H9 (cell line): ENCODE data around the gene SH3BP5. TPM values are rescaled to one million over a fixed set of nuclear protein-coding genes. Genes with fewer than 3 reads are reported as not detected.

Experiments
- DNase-seq: peaks from one replicate; pipeline ENCODE4 v3.0.0-alpha.2; 2017
- H2AFZ ChIP-seq: one replicate; pipeline ENCODE4 v1.6.1; 2013; ENCODE audit warnings: mild to moderate bottlenecking, low read length, control low read depth, moderate library complexity
- H2AK5ac ChIP-seq: 2 replicates; pipeline ENCODE4 v1.6.1; 2013; ENCODE audit warnings: low read length, control low read depth, mixed read lengths; ENCODE audit not compliant: insufficient read length
- H2BK120ac ChIP-seq: one replicate; pipeline ENCODE4 v1.6.1; 2013; ENCODE audit warnings: low read depth, mild to moderate bottlenecking, low read length, control low read depth, inconsistent platforms; ENCODE audit not compliant: poor library complexity, severe bottlenecking
- H2BK12ac ChIP-seq: 2 replicates; pipeline ENCODE4 v1.6.1; 2013; ENCODE audit warnings: low read length, control low read depth, mixed read lengths, low read depth; ENCODE audit not compliant: insufficient read length
- H2BK15ac ChIP-seq: 2 replicates; pipeline ENCODE4 v1.6.1; 2013; ENCODE audit warnings: low read depth, low read length, control low read depth
- H2BK20ac ChIP-seq: one replicate; pipeline ENCODE4 v1.6.1; 2013; ENCODE audit warnings: low read depth, mild to moderate bottlenecking, low read length, control low read depth, inconsistent platforms; ENCODE audit not compliant: poor library complexity, severe bottlenecking
- H2BK5ac ChIP-seq: 2 replicates; pipeline ENCODE4 v1.6.1; 2013; ENCODE audit warnings: low read length, control low read depth, mixed read lengths; ENCODE audit not compliant: insufficient read length
- H3K14ac ChIP-seq: 2 replicates; pipeline ENCODE4 v1.6.1; 2013; ENCODE audit warnings: low read length, control low read depth; ENCODE audit not compliant: insufficient read depth
- H3K18ac ChIP-seq: 2 replicates; pipeline ENCODE4 v1.6.1; 2013; ENCODE audit warnings: low read depth, mild to moderate bottlenecking, mixed read lengths, low read length, control low read depth; ENCODE audit not compliant: insufficient read length
- H3K23ac ChIP-seq: 2 replicates; pipeline ENCODE4 v1.6.1; 2013; ENCODE audit warnings: low read length, control low read depth, mixed read lengths, low read depth; ENCODE audit not compliant: insufficient read length
- H3K23me2 ChIP-seq: 2 replicates; pipeline ENCODE4 v1.6.1; 2013; ENCODE audit warnings: low read depth, mild to moderate bottlenecking, mixed read lengths, low read length, control low read depth; ENCODE audit not compliant: insufficient read length, poor library complexity, severe bottlenecking
- H3K27ac ChIP-seq: 2 replicates; pipeline ENCODE4 v1.5.1; 2013; ENCODE audit warnings: low read length, control low read depth, mixed read lengths, low read depth; ENCODE audit not compliant: insufficient read length
- H3K27me3 ChIP-seq: 2 replicates; pipeline ENCODE4 v1.6.1; 2013; ENCODE audit warnings: low read length, control low read depth, inconsistent platforms; ENCODE audit not compliant: insufficient read depth
- H3K4ac ChIP-seq: 2 replicates; pipeline ENCODE4 v1.6.1; 2013; ENCODE audit warnings: low read depth, mild to moderate bottlenecking, control low read depth, inconsistent platforms, low read length, moderate library complexity
- H3K4me1 ChIP-seq: 2 replicates; pipeline ENCODE4 v1.6.1; 2013; ENCODE audit warnings: low read length, control low read depth, inconsistent platforms; ENCODE audit not compliant: insufficient read depth
- H3K4me2 ChIP-seq: 2 replicates; pipeline ENCODE4 v1.6.1; 2013; ENCODE audit warnings: low read length, control low read depth, mixed read lengths; ENCODE audit not compliant: insufficient read length, insufficient read depth
- H3K56ac ChIP-seq: 2 replicates; pipeline ENCODE4 v1.6.1; 2013; ENCODE audit warnings: low read depth, mild to moderate bottlenecking, mixed read lengths, low read length, control low read depth; ENCODE audit not compliant: insufficient read length
- H3K79me1 ChIP-seq: 2 replicates; pipeline ENCODE4 v1.6.1; 2013; ENCODE audit warnings: low read depth, mild to moderate bottlenecking, moderate library complexity, low read length, control low read depth, inconsistent platforms; ENCODE audit not compliant: insufficient read depth, poor library complexity, severe bottlenecking
- H3K79me2 ChIP-seq: 2 replicates; pipeline ENCODE4 v1.6.1; 2013; ENCODE audit warnings: low read length, control low read depth, inconsistent platforms; ENCODE audit not compliant: insufficient read depth
- H3K9ac ChIP-seq: 2 replicates; pipeline ENCODE4 v1.6.1; 2013; ENCODE audit warnings: low read length, control low read depth, mixed read lengths; ENCODE audit not compliant: insufficient read length; ENCODE audit errors: extremely low read depth
- H3K9me3 ChIP-seq: one replicate; pipeline ENCODE4 v1.6.1; 2013; ENCODE audit warnings: low read depth, low read length, inconsistent platforms; ENCODE audit not compliant: control insufficient read depth
- H3T11ph ChIP-seq: one replicate; pipeline ENCODE4 v1.6.1; 2013; ENCODE audit warnings: mild to moderate bottlenecking, low read length, control low read depth, inconsistent platforms
- H4K20me1 ChIP-seq: one replicate; pipeline ENCODE4 v1.6.1; 2013; ENCODE audit not compliant: control insufficient read depth, insufficient read length, insufficient read depth
- H4K5ac ChIP-seq: 2 replicates; pipeline ENCODE4 v1.6.1; 2013; ENCODE audit warnings: low read depth, mild to moderate bottlenecking, mixed read lengths, low read length, control low read depth; ENCODE audit not compliant: insufficient read length
- H4K8ac ChIP-seq: replicated peaks from 2 replicates; pipeline ENCODE4 v1.6.1; 2013; ENCODE audit warnings: low read length, control low read depth, mixed read lengths, low read depth; ENCODE audit not compliant: insufficient read length
- H4K91ac ChIP-seq: 2 replicates; pipeline ENCODE4 v1.6.1; 2013; ENCODE audit warnings: low read depth, mild to moderate bottlenecking, moderate library complexity, mixed read lengths, low read length, control low read depth; ENCODE audit not compliant: insufficient read length
- H3K27ac Mint-ChIP-seq, 3 experiments: 2 replicates in 2 of 3; 3 replicates in 1 of 3; pipeline ENCODE4 v1.8.0; 2020 to 2021; ENCODE audit warnings: mixed read lengths in 3 of 3, mild to moderate bottlenecking in 1 of 3, moderate library complexity in 1 of 3
- H3K27me3 Mint-ChIP-seq: 2 replicates; pipeline ENCODE4 v1.8.0; 2021; ENCODE audit warnings: low read depth, mild to moderate bottlenecking, moderate library complexity, mixed read lengths
- H3K36me3 Mint-ChIP-seq, 3 experiments: 2 replicates in 2 of 3; 3 replicates in 1 of 3; pipeline ENCODE4 v1.8.0; 2020 to 2021; ENCODE audit warnings: low read depth in 3 of 3, mixed read lengths in 3 of 3; ENCODE audit not compliant: insufficient read depth in 1 of 3
- H3K4me1 Mint-ChIP-seq, 2 experiments: 2 replicates each; pipeline ENCODE4 v1.8.0; 2020; ENCODE audit warnings: mixed read lengths in 2 of 2
- H3K4me3 Mint-ChIP-seq, 2 experiments: 2 replicates in 1 of 2; 3 replicates in 1 of 2; pipeline ENCODE4 v1.8.0; 2020 to 2021; ENCODE audit warnings: mild to moderate bottlenecking in 2 of 2, mixed read lengths in 2 of 2, moderate library complexity in 1 of 2
- H3K9me3 Mint-ChIP-seq, 2 experiments: 2 replicates in 1 of 2; 3 replicates in 1 of 2; pipeline ENCODE4 v1.8.0; 2020; ENCODE audit warnings: mild to moderate bottlenecking in 2 of 2, mixed read lengths in 2 of 2, moderate library complexity in 1 of 2
- WGBS: extraction: QIAGEN DNeasy Blood & Tissue Kit; methylation state at CpG from one replicate; pipeline ENCODE4 v1.1.7; 2013; ENCODE audit warnings: missing lambda C conversion rate, low lambda C conversion rate, mixed read lengths; ENCODE audit not compliant: insufficient read length; ENCODE audit errors: extremely low coverage; 5-methylcytosine and 5-hydroxymethylcytosine counted together
- total RNA-seq: library from RNA; stranded (reverse); gene quantifications from 2 replicates; pipeline ENCODE4 v1.2.1, GENCODE V29; 2021
- TF ChIP-seq, protein P1 (sequence below): fragments of 200-600 bp; sonication (generic); conservative IDR thresholded peaks from 3 replicates; pipeline ENCODE4 v1.8.0; 2021; ENCODE audit warnings: antibody characterized with exemption, mild to moderate bottlenecking

The SH3BP5 gene
- total RNA-seq, 1 experiment from 2014 or later: 6.8 TPM

DNA sequence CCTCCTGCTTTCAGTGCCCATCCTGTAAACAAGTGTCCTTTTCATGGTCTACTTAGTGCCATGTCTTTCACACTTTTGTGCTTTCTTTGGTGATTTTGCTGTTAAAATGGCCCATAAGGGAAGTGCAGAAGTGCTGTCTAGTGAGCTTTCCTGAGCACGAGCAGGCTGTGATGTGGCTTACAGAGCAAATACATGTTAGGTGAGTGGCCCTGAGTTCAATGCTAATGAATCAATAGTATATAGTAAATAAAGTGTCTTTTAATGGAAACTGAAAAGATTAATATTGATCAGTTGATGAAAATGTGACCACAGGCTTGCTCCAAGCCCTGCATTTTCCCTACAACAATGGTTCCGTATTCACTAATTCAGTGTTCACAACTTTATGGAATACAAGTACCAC lies 5.7 kb downstream of the SH3BP5 start:
- Histone ChIP-seq H4K91ac (no peak overlapping the region), H2AK5ac (no peak overlapping the region), H3K9ac (no peak overlapping the region), H3T11ph (no peak overlapping the region), H3K27ac (no peak overlapping the region), H3K9me3 (no peaks in the 10 kb centered on the region), H3K79me1 (no peaks in the 10 kb centered on the region), H3K4me2 (no peak overlapping the region), H2BK15ac (no peak overlapping the region), H4K20me1 (no peaks in the 10 kb centered on the region), H2BK120ac (no peak overlapping the region), H4K8ac (no peak overlapping the region), H3K23me2 (peaks cover 3% of the 10 kb centered on the region), H2AFZ (no peak overlapping the region), H3K18ac (no peak overlapping the region), H2BK5ac (no peak overlapping the region), H2BK20ac (no peak overlapping the region), H3K23ac (no peak overlapping the region), H3K4ac (no peak overlapping the region), H3K27me3 (no peaks in the 10 kb centered on the region; the same call in 1 of the 2 replicates), H2BK12ac (no peak overlapping the region), H3K56ac (no peak overlapping the region), H3K14ac (no peak overlapping the region), H4K5ac (no peak overlapping the region), H3K79me2 (no peaks in the 10 kb centered on the region), H3K4me1 (no peaks in the 10 kb centered on the region; the same call in 1 of the 2 replicates)
- no CpG with 5 or more reads among the region's 2 CpGs for WGBS
- peaks cover 44 to 49% of the 10 kb centered on the region in 2 experiments for H3K4me1 Mint-ChIP-seq
- no peaks in the 10 kb centered on the region for H3K9me3 Mint-ChIP-seq
- H3K27ac Mint-ChIP-seq: no peak overlapping the region
- H3K27me3 Mint-ChIP-seq: peaks cover 15% of the 10 kb centered on the region
- TF ChIP-seq, protein P1, sequence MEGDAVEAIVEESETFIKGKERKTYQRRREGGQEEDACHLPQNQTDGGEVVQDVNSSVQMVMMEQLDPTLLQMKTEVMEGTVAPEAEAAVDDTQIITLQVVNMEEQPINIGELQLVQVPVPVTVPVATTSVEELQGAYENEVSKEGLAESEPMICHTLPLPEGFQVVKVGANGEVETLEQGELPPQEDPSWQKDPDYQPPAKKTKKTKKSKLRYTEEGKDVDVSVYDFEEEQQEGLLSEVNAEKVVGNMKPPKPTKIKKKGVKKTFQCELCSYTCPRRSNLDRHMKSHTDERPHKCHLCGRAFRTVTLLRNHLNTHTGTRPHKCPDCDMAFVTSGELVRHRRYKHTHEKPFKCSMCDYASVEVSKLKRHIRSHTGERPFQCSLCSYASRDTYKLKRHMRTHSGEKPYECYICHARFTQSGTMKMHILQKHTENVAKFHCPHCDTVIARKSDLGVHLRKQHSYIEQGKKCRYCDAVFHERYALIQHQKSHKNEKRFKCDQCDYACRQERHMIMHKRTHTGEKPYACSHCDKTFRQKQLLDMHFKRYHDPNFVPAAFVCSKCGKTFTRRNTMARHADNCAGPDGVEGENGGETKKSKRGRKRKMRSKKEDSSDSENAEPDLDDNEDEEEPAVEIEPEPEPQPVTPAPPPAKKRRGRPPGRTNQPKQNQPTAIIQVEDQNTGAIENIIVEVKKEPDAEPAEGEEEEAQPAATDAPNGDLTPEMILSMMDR: no peak
- peaks cover 0 to 5% (median 2%) of the 10 kb centered on the region in 3 experiments; a peak in 2 of 7 replicates for H3K36me3 Mint-ChIP-seq
- no peak for DNase-seq
- no peak overlapping the region for H3K4me3 Mint-ChIP-seq
